ENCODE measurements around the gene ZBTB16.

GRCh38 chr11:114247070-114247789 lies 187.7 kb downstream of the ZBTB16 start:
- TF ChIP-seq CTCF (IDR thresholded peaks at IDR 0.05 in 8 of 11, conservative IDR thresholded peaks at IDR 0.05 in 3 of 11), result no peak
- no peak for TF ChIP-seq POLR2A (IDR thresholded peaks at IDR 0.05)
- peak; percentile 24 to 44 (median 37) for TF ChIP-seq POLR2AphosphoS5 (IDR thresholded peaks at IDR 0.05)

Measured in spleen (tissue), 7 donors.